Measurements from ENCODE around the gene EVI5. TPM values are rescaled to one million over a fixed set of nuclear protein-coding genes. Genes with fewer than 3 reads are reported as not detected.

Gene EVI5
- polyA plus RNA-seq, 1 donor from 2014 or later = 8.5 TPM

GRCh38 chr1:92657701-92658100 is 127.2 kb downstream of the EVI5 start:
- TF ChIP-seq MXI1 (conservative IDR thresholded peaks at IDR 0.05; ENCODE audit: poor library complexity, severe bottlenecking) = no peak
- TF ChIP-seq RAD21 (conservative IDR thresholded peaks at IDR 0.05) = no peak
- TF ChIP-seq CTCF (IDR thresholded peaks at IDR 0.05; ENCODE audit: poor library complexity, severe bottlenecking) = no peak
- no peak for TF ChIP-seq SMC3 (conservative IDR thresholded peaks at IDR 0.05; ENCODE audit: poor library complexity)
- no peak for TF ChIP-seq TAF1 (IDR thresholded peaks at IDR 0.05; ENCODE audit: low read depth)
- no peak for TF ChIP-seq EZH2 (IDR thresholded peaks at IDR 0.05; ENCODE audit: borderline replicate concordance, insufficient read depth, low read length, poor library complexity, severe bottlenecking)
- TF ChIP-seq POLR2AphosphoS5 (IDR thresholded peaks at IDR 0.05) = no peak
- TF ChIP-seq EP300 (conservative IDR thresholded peaks at IDR 0.05; ENCODE audit: poor library complexity, severe bottlenecking) = no peak
- TF ChIP-seq REST (IDR thresholded peaks at IDR 0.05; ENCODE audit: borderline replicate concordance) = no peak
- H3K36me3 ChIP-seq (ENCODE audit: insufficient read depth, low read length) = no peaks in the 10 kb centered on the region
- no peak overlapping the region for H3K4me2 ChIP-seq (ENCODE audit: low read length)
- no peak overlapping the region for H2AFZ ChIP-seq (ENCODE audit: low read depth, low read length)
- no peak overlapping the region for H3K4me3 ChIP-seq (ENCODE audit: low read length)
- no peaks in the 10 kb centered on the region for H3F3A ChIP-seq (ENCODE audit: insufficient read depth, low read length, poor library complexity, severe bottlenecking)
- H3K9me2 ChIP-seq (ENCODE audit: insufficient read depth, low read length) = no peaks in the 10 kb centered on the region
- H3K9me3 ChIP-seq (ENCODE audit: low read length) = no peaks in the 10 kb centered on the region
- H4K20me1 ChIP-seq (ENCODE audit: insufficient read depth) = no peaks in the 10 kb centered on the region
- no peak overlapping the region for H3K9ac ChIP-seq (ENCODE audit: low read length)
- no peaks in the 10 kb centered on the region for H3K27me3 ChIP-seq (ENCODE audit: insufficient read depth, low read depth, low read length)
- H3K27ac ChIP-seq (ENCODE audit: low read length) = no peak overlapping the region
- no peaks in the 10 kb centered on the region for H3K79me2 ChIP-seq (replicated peaks; ENCODE audit: insufficient read depth, low read length)

GRCh38 chr1:92655197-92655801 is 129.6 kb downstream of the EVI5 start:
- Histone ChIP-seq H3K36me3 (ENCODE audit: insufficient read depth, low read length) (no peaks in the 10 kb centered on the region), H3K27ac (ENCODE audit: low read length) (no peak overlapping the region), H3K79me2 (replicated peaks; ENCODE audit: insufficient read depth, low read length) (no peaks in the 10 kb centered on the region), H3K4me3 (ENCODE audit: low read length) (no peak overlapping the region), H3K9ac (ENCODE audit: low read length) (no peak overlapping the region), H3K9me3 (ENCODE audit: low read length) (no peaks in the 10 kb centered on the region), H3F3A (ENCODE audit: insufficient read depth, low read length, poor library complexity, severe bottlenecking) (no peaks in the 10 kb centered on the region), H4K20me1 (ENCODE audit: insufficient read depth) (no peaks in the 10 kb centered on the region), H3K9me2 (ENCODE audit: insufficient read depth, low read length) (no peaks in the 10 kb centered on the region), H3K27me3 (ENCODE audit: insufficient read depth, low read depth, low read length) (no peaks in the 10 kb centered on the region), H3K4me2 (ENCODE audit: low read length) (no peak overlapping the region), H2AFZ (ENCODE audit: low read depth, low read length) (no peak overlapping the region)
- TF ChIP-seq EZH2 (IDR thresholded peaks at IDR 0.05; ENCODE audit: borderline replicate concordance, insufficient read depth, low read length, poor library complexity, severe bottlenecking) (no peak), POLR2AphosphoS5 (IDR thresholded peaks at IDR 0.05) (no peak), MXI1 (conservative IDR thresholded peaks at IDR 0.05; ENCODE audit: poor library complexity, severe bottlenecking) (no peak), EP300 (conservative IDR thresholded peaks at IDR 0.05; ENCODE audit: poor library complexity, severe bottlenecking) (no peak)
